Testis (tissue), 3 donors: Measurements from ENCODE around the gene RSPRY1. TPM values are rescaled to one million over a fixed set of nuclear protein-coding genes. Genes with fewer than 3 reads are reported as not detected.
A peak's percentile ranks its signal among the peaks of the same experiment; 100 is the strongest.
"Not testable (repeated sequence)": the region's sequence is repeated elsewhere in the genome, so short reads cannot be mapped to it uniquely, and the experiment has no call there.

Experiments
- DNase-seq: peaks from one replicate; pipeline ENCODE4 v3.0.0-alpha.2; 2019
- H3K27ac ChIP-seq, 2 donors: fragments of 200-600 bp; sonication (generic); one replicate each; pipeline ENCODE4 v1.5.1; 2019
- H3K27me3 ChIP-seq: fragments of 200-600 bp; sonication (generic); one replicate; pipeline ENCODE4 v1.5.1; 2019
- H3K36me3 ChIP-seq: fragments of 200-600 bp; sonication (generic); one replicate; pipeline ENCODE4 v1.5.1; 2017; ENCODE audit warnings: low read depth; ENCODE audit errors: missing control alignments
- H3K4me1 ChIP-seq: fragments of 200-600 bp; sonication (generic); one replicate; pipeline ENCODE4 v1.5.1; 2019
- H3K4me3 ChIP-seq, 2 donors: fragments of 200-600 bp; sonication (generic); one replicate each; pipeline ENCODE4 v1.5.1; 2017 to 2019
- H3K9me3 ChIP-seq: fragments of 200-600 bp; sonication (generic); one replicate; pipeline ENCODE4 v1.5.1; 2017
- POLR2A ChIP-seq: fragments of 450-650 bp; IDR thresholded peaks from one replicate; pipeline ENCODE4 v1.6.1; 2017; ENCODE audit warnings: antibody characterized with exemption, mild to moderate bottlenecking, moderate library complexity
- WGBS, 2 donors: methylation state at CpG; one replicate each; pipeline ENCODE4 v1.1.5; 2018; 5-methylcytosine and 5-hydroxymethylcytosine counted together
- intact Hi-C: fragments of 100-400 bp; cut with DNase I; formaldehyde crosslinking; loops from one replicate; pipeline ENCODE4 v1.15.1; 2023; ENCODE audit warnings: low total_unique reads
- polyA plus RNA-seq: library from polyadenylated mRNA; stranded (reverse); fragments of 350-450 nt; fragmentation: Illumina TruSeq; extraction: RNeasy Lipid Tissue Mini Kit (QIAGEN cat#74804); gene quantifications from one replicate; pipeline ENCODE4 v1.2.3, GENCODE V29; 2014; ENCODE audit warnings: low read depth, low replicate concordance; ENCODE audit not compliant: insufficient read depth
- total RNA-seq, 2 donors: library from RNA; depleted of rRNA; stranded (reverse); fragments of >200 nt; gene quantifications; one replicate each; pipeline ENCODE4 v1.2.3, GENCODE V29; 2016
- TF ChIP-seq, protein P1 (sequence below), 3 experiments: fragments of 450-650 bp in 2 of 3; fragments of 200-600 bp in 1 of 3; sonication (generic) in 1 of 3; IDR thresholded peaks; one replicate each; pipeline ENCODE4 v1.5.1; 2016 to 2019; ENCODE audit warnings: antibody characterized with exemption in 3 of 3, mild to moderate bottlenecking in 2 of 3, moderate library complexity in 1 of 3

Gene RSPRY1
- total and polyA plus RNA-seq, 3 donors from 2014 or later: 53.0 to 81.2 (median 73.3) TPM

DNA sequence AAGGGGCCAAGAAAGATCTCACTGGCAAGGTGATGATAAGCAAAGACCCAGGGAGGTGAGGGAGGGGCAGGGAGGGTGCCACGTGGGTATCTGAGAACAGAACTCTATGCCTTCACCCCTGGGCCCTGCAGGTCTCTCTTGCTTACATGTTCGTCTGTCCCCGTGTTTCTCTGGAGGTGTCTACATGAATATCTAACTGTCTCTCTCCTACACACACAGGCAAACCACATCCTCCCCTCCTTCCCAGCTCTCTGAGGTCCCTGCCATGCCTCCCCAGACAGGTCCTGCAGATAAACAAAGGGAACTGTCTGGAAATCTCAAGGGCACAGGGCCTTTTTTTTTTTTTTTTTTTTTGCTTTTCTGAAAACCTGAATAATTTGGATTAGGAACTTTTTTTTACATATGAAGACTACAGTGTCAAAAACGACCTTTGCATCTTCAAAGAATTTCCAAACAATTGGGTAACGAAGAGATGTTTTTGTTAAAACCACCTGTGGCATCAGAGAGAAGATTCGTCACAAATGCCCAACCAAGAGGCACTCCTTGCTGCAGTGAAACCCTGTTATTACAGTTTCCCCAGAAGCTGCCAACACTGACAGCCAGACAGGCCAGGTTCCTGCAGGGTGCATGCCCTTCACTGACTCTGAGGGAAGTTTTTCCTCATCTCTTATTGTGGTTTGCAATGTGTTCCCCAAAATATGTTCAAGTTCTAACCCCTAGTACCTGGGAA, 80.6 kb downstream of the RSPRY1 start:
- Histone ChIP-seq H3K27ac (peak overlapping the region; percentile 78 to 83), H3K4me3 (no peak overlapping the region), H3K36me3 (no peaks in the 10 kb centered on the region), H3K27me3 (no peaks in the 10 kb centered on the region), H3K9me3 (no peaks in the 10 kb centered on the region), H3K4me1 (peaks cover 54% of the 10 kb centered on the region)
- intact Hi-C loops: no loop called here
- no peak for TF ChIP-seq POLR2A
- TF ChIP-seq, protein P1, sequence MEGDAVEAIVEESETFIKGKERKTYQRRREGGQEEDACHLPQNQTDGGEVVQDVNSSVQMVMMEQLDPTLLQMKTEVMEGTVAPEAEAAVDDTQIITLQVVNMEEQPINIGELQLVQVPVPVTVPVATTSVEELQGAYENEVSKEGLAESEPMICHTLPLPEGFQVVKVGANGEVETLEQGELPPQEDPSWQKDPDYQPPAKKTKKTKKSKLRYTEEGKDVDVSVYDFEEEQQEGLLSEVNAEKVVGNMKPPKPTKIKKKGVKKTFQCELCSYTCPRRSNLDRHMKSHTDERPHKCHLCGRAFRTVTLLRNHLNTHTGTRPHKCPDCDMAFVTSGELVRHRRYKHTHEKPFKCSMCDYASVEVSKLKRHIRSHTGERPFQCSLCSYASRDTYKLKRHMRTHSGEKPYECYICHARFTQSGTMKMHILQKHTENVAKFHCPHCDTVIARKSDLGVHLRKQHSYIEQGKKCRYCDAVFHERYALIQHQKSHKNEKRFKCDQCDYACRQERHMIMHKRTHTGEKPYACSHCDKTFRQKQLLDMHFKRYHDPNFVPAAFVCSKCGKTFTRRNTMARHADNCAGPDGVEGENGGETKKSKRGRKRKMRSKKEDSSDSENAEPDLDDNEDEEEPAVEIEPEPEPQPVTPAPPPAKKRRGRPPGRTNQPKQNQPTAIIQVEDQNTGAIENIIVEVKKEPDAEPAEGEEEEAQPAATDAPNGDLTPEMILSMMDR (IDR thresholded peaks at IDR 0.05): no peak
- 35 to 47% methylated on average over 6 of the region's 6 CpGs for WGBS, 2 donors
- peak; percentile 54 for DNase-seq

DNA sequence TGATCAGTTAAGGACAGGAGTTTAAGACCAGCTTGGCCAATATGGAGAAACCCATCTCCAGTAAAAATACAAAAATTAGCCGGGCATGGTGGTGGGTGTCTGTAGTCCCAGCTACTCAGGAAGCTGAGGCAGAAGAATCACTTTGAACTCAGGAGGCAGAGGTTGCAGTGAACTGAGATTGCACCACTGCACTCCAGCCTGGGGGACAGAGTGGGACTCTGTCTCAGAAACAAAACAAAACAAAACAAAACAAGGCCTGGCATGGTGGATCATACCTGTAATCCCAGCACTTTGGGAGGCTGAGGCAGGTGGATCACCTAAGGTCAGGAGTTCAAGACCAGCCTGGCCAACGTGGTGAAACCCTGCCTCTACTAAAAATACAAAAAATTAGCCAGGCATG, 81.2 kb downstream of the RSPRY1 start:
- H3K4me1 ChIP-seq: peaks cover 55% of the 10 kb centered on the region
- H3K36me3 ChIP-seq, DNase-seq, H3K4me3 ChIP-seq, intact Hi-C loops, H3K27me3 ChIP-seq, H3K9me3 ChIP-seq: not testable (repeated sequence)
- H3K27ac ChIP-seq: peak overlapping the region; percentile 78 to 83
- 47 to 66% methylated on average over 2 of the region's 2 CpGs for WGBS, 2 donors

DNA sequence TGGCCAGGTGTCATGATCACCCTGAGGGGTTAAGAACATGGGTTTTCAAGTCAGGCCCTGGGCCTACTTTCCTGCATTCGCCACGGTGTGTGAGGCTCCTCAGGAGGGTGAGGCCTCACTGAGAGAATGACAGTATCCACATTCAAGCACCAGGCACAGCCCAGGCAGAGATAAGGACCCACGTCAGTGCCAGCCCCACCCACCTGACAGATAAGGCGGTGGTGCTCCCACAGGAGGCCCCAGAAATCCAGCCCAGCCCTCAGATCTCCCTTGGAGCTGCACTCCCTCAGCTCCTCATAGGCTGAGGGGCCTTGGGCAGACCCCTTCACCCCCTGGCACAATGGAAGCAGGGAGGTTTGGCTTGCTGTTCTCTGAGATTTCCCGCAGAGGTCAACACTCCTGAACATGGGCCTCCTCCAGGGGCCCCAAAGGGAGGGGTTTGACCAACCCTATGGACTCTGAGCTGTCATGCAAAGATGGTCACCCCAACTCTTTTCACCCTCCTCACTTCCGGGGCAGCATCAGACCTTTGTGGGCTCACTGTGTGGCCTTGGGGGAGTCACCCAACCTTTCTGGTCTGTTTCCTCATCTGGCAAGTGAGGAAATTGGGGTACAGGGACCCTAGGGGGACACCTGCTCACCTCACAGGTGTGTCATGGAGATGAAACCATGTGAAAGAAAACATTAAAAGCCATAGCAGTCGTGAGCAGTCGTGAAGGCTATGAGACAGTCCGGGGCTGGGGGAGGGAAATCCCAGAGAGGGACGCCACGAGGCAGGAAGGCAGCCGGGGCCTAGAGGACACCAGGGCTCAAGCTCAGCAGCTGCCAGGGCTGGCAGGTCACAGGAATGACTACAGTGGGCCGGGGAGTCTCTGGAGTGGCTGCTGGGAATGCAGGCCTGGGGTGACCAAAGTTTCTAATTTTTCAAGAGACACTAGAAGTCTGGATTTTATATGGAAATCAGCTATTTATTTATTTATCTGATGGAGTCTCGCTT, 83.0 kb downstream of the RSPRY1 start:
- intact Hi-C loops: no loop called here
- H3K27me3 ChIP-seq: no peaks in the 10 kb centered on the region
- H3K4me3 ChIP-seq: no peak overlapping the region
- TF ChIP-seq, protein P1 (IDR thresholded peaks at IDR 0.05): no peak
- TF ChIP-seq POLR2A: no peak
- peak overlapping the region; percentile 78 to 83 for H3K27ac ChIP-seq
- no peaks in the 10 kb centered on the region for H3K9me3 ChIP-seq
- H3K36me3 ChIP-seq: no peaks in the 10 kb centered on the region
- peak; percentile 95 for DNase-seq
- WGBS, 2 donors: 54 to 60% methylated on average over 11 to 14 of the region's 14 CpGs
- peaks cover 52% of the 10 kb centered on the region for H3K4me1 ChIP-seq

DNA sequence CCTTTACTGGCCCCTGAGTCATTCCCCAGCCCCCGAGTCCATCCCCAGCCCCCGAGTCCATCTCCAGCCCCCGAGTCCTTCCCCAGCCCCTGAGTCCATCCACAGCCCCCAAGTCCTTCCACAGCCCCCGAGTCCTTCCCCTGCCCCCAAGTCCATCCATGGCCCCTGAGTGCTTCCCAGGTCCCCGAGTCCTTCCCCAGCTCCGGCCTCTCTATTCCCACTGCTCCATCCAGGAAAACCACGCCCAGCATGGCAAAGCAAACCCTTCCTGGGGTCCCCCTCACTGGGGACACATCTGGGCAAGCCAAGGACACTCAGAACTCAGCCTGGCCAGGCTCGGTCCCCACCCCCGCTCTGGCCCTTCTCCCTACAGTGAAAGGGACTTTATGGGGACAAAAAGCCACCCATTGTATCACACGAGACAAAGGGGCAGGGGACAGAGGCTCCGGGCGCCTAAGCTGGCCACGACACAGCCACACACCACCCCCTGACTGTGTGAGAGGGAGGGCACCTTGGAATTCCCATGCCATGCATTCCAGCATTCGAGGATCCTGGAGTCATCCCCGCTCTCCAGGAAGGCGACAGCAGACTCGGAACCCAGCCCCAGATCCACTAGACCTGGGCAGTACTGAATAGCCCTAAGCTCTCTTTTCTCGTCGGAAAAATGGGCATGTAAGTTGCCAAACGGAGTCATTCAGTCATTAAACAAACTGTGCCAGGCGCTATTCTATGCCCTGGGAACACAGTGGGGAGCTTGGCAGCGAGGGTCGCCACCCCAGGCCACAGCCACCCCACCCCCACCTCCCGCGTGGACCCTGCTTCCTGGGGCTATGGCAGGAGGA, 84.3 kb downstream of the RSPRY1 start:
- no peaks in the 10 kb centered on the region for H3K9me3 ChIP-seq
- no peak overlapping the region for H3K27ac ChIP-seq
- DNase-seq: no peak
- 73 to 80% methylated on average over 21 to 25 of the region's 25 CpGs for WGBS, 2 donors
- intact Hi-C loops: no loop called here
- no peak overlapping the region for H3K4me3 ChIP-seq
- no peaks in the 10 kb centered on the region for H3K36me3 ChIP-seq
- H3K27me3 ChIP-seq: no peaks in the 10 kb centered on the region
- TF ChIP-seq, protein P1 (IDR thresholded peaks at IDR 0.05): no peak
- TF ChIP-seq POLR2A: no peak
- peaks cover 52% of the 10 kb centered on the region for H3K4me1 ChIP-seq

DNA sequence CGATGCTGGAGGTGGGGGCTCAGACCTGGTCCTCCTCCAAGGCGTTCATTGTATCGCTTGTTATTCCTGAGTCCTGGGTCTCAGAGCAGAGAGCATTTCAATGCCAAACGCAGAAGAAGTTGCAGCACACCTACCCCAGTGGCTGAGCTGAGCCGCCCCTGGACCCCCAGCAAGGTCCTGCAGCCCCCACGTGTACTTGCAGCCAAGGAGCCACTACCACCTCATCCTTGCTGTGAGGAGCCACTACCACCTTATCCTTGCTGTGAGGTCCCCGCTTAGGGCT, 84.9 kb downstream of the RSPRY1 start:
- DNase-seq: no peak
- no peak overlapping the region for H3K27ac ChIP-seq
- no peaks in the 10 kb centered on the region for H3K9me3 ChIP-seq
- intact Hi-C loops: no loop called here
- no peaks in the 10 kb centered on the region for H3K36me3 ChIP-seq
- no peak overlapping the region for H3K4me3 ChIP-seq
- peaks cover 50% of the 10 kb centered on the region for H3K4me1 ChIP-seq
- H3K27me3 ChIP-seq: no peaks in the 10 kb centered on the region
- WGBS, 2 donors: 89 to 93% methylated on average over 4 to 7 of the region's 7 CpGs
- TF ChIP-seq, protein P1 (IDR thresholded peaks at IDR 0.05): no peak
- no peak for TF ChIP-seq POLR2A
